Neural progenitor cell (in vitro differentiated cells): ENCODE data around the gene CENPN.

ENCODE experiments used
- CTCF ChIP-seq: fragments of 200-600 bp; sonication (generic); IDR thresholded peaks from 2 replicates; pipeline ENCODE4 v1.5.1; 2017; ENCODE audit warnings: antibody characterized with exemption, mild to moderate bottlenecking
- EZH2phosphoT487 ChIP-seq: fragments of 200-600 bp; sonication (generic); IDR thresholded peaks from 2 replicates; pipeline ENCODE4 v1.6.1; 2017; ENCODE audit warnings: antibody characterized with exemption

- TF ChIP-seq EZH2phosphoT487 (no peak), CTCF (no peak)
Observed at GRCh38 chr16:80958284-80958683, 48.7 kb upstream of the CENPN start.
